ENCODE measurements around the gene CLEC6A. TPM values are rescaled to one million over a fixed set of nuclear protein-coding genes. Genes with fewer than 3 reads are reported as not detected.
A peak's percentile ranks its signal among the peaks of the same experiment; 100 is the strongest.

Gene CLEC6A
- total and polyA plus RNA-seq, 2 of the 8 experiments (the other 6 are each of a cell fraction or from before 2014, with no cell fraction given), result not detected

GRCh38 chr12:8449355-8449859, 6.4 kb upstream of the CLEC6A start:
- no peak for DNase-seq (ENCODE audit: low read depth in 1 of 2, low spot score in 2 of 2)
- Histone ChIP-seq H3K36me3 (ENCODE audit: control insufficient read depth in 2 of 4, insufficient read depth in 4 of 4, low read length in 3 of 4) (no peaks in the 10 kb centered on the region), H4K20me1 (replicated peaks in 1 of 2; ENCODE audit: control insufficient read depth in 1 of 2, insufficient read depth in 2 of 2, low read length in 2 of 2) (no peaks in the 10 kb centered on the region), H4K5ac (ENCODE audit: insufficient read length, low read depth, low read length) (no peak overlapping the region), H3K9ac (replicated peaks in 1 of 4; ENCODE audit: extremely low read depth in 1 of 4, low read depth in 3 of 4, low read length in 3 of 4) (no peak overlapping the region), H3K27me3 (replicated peaks in 1 of 4; ENCODE audit: control insufficient read depth in 3 of 4, extremely low read depth in 1 of 4, insufficient read depth in 3 of 4, low read length in 3 of 4) (no peaks in the 10 kb centered on the region), H2BK12ac (ENCODE audit: low read depth, low read length) (no peak overlapping the region), H3K79me2 (ENCODE audit: control insufficient read depth in 1 of 2, insufficient read depth in 2 of 2, low read length in 2 of 2) (no peaks in the 10 kb centered on the region), H3K23me2 (ENCODE audit: low read depth, low read length) (no peaks in the 10 kb centered on the region), H4K8ac (ENCODE audit: extremely low read depth, insufficient read depth, low read length) (peak overlapping the region; percentile 79; the same call in 1 of the 2 replicates), H2AFZ (ENCODE audit: low read length) (peak overlapping the region; percentile 90), H2BK5ac (ENCODE audit: low read depth, low read length) (no peak overlapping the region), H3K79me1 (ENCODE audit: low read depth, low read length) (no peaks in the 10 kb centered on the region), H2BK120ac (replicated peaks; ENCODE audit: low read depth, low read length) (no peak overlapping the region), H3K9me3 (ENCODE audit: insufficient read depth in 2 of 2, low read depth in 1 of 2, low read length in 1 of 2) (no peaks in the 10 kb centered on the region; a peak in 1 of 4 replicates), H3K56ac (replicated peaks; ENCODE audit: insufficient read length, low read depth, low read length) (no peak overlapping the region), H3K14ac (ENCODE audit: insufficient read length) (no peak overlapping the region), H3K4me3 (ENCODE audit: extremely low read depth in 1 of 4, insufficient read depth in 2 of 4, low read depth in 3 of 4, low read length in 4 of 4) (no peak overlapping the region), H4K91ac (replicated peaks; ENCODE audit: insufficient read length, low read length) (no peak overlapping the region), H2AK5ac (ENCODE audit: low read depth, low read length) (no peak overlapping the region), H3K4ac (replicated peaks; ENCODE audit: insufficient read length, low read depth, low read length) (no peak overlapping the region), H3K27ac (ENCODE audit: low read depth, low read length) (no peak overlapping the region), H3K18ac (ENCODE audit: extremely low read depth, low read length) (no peak overlapping the region), H2BK20ac (ENCODE audit: low read length) (no peak overlapping the region), H3K23ac (ENCODE audit: insufficient read length) (no peak overlapping the region), H3K4me2 (ENCODE audit: insufficient read depth in 1 of 2, low read depth in 2 of 2, low read length in 2 of 2) (no peak overlapping the region), H3K4me1 (replicated peaks in 1 of 4; ENCODE audit: control insufficient read depth in 3 of 4, insufficient read depth in 4 of 4, low read length in 3 of 4) (peaks cover 0 to 4% (median under 1%) of the 10 kb centered on the region in 4 experiments; a peak in 3 of 7 replicates), H2BK15ac (ENCODE audit: low read length) (no peak overlapping the region)
- FAIRE-seq, result no peak
- POLR2A ChIA-PET (ENCODE audit: partially characterized antibody), result no interaction called here
- TF ChIP-seq SRF (IDR thresholded peaks at IDR 0.05; ENCODE audit: low read depth, low read length) (no peak), CHD2 (IDR thresholded peaks at IDR 0.05; ENCODE audit: low read length) (no peak), ZNF274 (IDR thresholded peaks at IDR 0.05; ENCODE audit: borderline replicate concordance, extremely low read depth, low read length) (no peak), CEBPB (IDR thresholded peaks at IDR 0.05; ENCODE audit: low read depth, low read length) (no peak), BCL11A (IDR thresholded peaks at IDR 0.05; ENCODE audit: low read depth in 2 of 2, low read length in 2 of 2) (no peak), SIX5 (IDR thresholded peaks at IDR 0.05; ENCODE audit: low read depth, low read length) (no peak), CTCF (IDR thresholded peaks at IDR 0.05; ENCODE audit: control extremely low read depth in 1 of 3, insufficient read depth in 1 of 3, low read depth in 1 of 3, low read length in 3 of 3) (no peak), TAF1 (IDR thresholded peaks at IDR 0.05; ENCODE audit: low read depth, low read length) (no peak), POU5F1 (IDR thresholded peaks at IDR 0.05; ENCODE audit: low read depth, low read length) (no peak), HDAC6 (IDR thresholded peaks at IDR 0.05; ENCODE audit: low read depth, low read length) (no peak), SP1 (IDR thresholded peaks at IDR 0.05; ENCODE audit: low read depth, low read length) (no peak), CREB1 (IDR thresholded peaks at IDR 0.05) (no peak)
- CTCF ChIA-PET (ENCODE audit: partially characterized antibody), result no interaction called here
- WGBS, 2 experiments (ENCODE audit: extremely low coverage in 1 of 2, insufficient coverage in 1 of 2, insufficient read length in 1 of 2, insufficient replicate concordance in 2 of 2, low coverage in 1 of 2, low lambda C conversion rate in 2 of 2, missing lambda C conversion rate in 1 of 2), result 76% methylated on average over 4 of the region's 7 CpGs; no CpG with 5 or more reads in 1 of the 2 experiments

Data from H1 (cell line).